Measurements from ENCODE around the gene ASIC1.

Gene ASIC1

DNA sequence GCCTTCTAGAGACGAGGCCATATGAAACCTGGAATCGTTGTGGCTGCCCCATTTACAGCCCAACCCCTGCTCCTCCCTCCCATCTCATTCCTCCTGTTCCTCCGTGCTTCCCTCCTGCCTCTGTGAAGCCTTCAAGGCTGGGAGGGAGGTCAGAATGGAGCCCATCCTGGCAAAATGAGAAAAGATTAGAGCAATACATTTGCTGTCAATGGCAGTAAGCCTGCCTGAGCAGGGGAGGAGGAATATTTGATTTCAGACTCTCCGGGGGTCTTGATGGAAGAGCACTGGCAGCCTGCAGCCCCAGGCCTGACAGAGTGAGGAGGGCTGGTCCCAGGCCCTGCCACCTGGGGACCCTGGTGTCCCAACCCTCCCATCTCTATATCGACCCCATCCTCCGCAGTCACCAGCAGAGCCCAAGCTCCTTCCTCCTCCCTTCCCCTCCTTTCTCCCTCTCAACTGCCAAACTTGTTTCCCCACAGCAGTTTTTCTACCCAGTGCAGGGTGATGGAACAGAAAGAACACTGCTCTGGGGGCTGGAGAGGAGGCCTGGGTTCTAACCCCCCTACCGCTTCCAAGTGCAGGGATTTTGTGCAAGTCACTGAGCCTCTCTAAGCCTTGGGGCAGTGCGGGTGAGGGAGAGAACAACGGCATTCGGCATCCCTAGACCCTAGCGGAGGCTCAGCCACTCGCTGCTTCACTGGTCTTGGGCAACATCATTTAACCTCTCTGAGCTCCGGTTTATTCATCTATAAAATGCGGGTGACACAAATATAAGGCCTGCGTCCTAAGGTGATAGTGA lies 16.1 kb upstream of the ASIC1 start:
- no peak for DNase-seq (ENCODE audit: low read depth)

DNA sequence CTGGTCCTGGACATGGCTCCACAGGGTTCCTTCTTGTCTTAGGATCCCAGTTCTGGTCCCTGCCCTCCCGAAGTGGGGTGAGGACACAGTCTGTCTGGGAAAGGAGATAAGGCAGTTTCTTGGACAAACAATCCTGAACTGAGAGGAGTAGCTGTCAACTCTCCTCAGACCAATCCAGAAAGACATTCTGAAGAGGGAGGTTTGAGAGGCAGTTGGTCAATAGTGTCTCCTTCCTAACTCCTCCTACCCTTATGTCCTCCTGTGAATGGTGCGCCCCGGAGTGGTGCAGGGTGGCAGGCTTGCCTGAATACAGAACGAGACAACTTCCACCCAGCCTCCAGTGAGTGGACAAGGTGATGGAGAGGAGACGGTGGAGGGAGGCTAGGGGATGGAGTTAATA lies 15.4 kb upstream of the ASIC1 start:
- DNase-seq (ENCODE audit: low read depth), result no peak

DNA sequence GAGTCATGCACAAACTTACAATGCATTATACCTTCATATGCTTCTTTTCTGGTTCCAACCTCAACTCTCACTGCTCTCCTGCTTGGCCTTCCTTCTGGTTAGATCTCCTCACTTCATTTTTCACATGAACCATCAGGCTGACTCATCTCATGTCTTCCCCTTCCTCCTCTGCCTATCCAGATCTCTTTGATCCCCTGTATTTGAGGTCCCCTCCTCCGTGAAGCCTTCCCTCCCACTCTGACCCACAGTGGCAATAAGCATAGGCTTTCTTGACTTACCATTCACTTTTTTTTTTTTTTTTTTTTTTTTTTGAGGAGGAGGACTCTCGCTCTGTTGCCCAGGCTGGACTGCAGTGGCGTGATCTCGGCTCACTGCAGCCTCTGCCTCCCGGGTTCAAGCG lies 14.7 kb upstream of the ASIC1 start:
- no peak for DNase-seq (ENCODE audit: low read depth)

DNA sequence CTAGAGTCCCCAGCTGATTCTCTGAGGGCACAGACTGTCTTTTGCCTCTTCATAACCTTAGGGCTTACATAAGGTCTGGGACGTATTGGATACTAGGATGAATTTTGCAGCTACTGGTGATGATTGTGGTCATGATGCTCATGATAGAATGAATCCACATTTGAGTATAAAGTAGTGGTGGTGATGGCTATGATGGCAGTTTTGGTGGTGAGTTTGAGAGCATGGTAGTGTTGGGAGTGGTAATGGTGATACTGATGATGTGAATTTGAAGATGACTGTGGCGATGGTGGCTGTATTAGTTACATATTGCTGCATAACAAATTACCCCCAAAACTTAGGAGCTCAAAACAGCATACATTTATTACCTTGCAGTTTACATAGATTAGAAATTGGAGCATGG lies 14.1 kb upstream of the ASIC1 start:
- no peak for DNase-seq (ENCODE audit: low read depth)

DNA sequence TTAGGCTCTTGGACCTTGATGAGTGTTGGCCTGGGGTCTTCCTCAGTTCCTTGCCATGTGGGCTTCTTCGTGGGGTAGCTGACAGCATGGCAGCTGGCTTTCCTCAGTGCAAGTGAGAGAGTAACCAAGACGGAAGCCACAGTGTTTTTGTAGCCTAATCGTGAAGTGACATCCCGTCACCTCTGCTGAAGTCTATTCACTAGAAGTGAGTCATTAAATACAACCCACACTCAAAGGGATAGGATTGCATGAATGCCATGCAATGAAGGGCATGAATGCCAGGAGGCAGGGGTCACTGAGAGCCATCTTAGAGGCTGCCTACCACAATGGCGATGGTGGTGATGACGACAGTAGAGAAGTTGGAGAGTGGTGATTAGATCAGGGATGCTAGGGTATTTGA lies 13.5 kb upstream of the ASIC1 start:
- no peak for DNase-seq (ENCODE audit: low read depth)

DNA sequence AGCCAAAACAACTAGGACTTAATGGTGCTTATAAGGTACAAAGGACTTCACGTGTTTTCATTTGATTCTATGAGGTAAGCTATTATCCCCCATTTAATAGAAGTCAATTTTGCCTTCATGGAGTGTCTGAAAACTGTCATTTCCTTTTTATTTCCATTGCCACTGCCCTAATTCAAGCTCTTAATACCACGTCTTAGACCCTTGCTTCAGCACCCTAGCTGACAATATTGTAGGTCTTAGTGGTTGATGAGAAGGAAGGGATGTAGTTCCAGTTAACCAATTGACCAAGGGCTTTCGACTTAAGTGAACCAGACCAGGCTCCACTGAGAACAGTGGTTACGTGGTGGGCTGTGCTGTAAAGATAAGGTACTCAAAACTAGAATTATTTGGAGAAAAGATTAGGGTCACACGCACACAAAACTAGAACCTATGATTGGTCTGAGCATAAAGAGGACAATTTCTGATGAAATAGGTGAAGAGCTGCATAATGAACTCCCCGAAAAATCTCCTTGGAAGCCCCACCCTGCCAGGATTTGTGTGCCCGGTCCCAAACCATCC lies 9.6 kb upstream of the ASIC1 start:
- DNase-seq (ENCODE audit: low read depth), result no peak

DNA sequence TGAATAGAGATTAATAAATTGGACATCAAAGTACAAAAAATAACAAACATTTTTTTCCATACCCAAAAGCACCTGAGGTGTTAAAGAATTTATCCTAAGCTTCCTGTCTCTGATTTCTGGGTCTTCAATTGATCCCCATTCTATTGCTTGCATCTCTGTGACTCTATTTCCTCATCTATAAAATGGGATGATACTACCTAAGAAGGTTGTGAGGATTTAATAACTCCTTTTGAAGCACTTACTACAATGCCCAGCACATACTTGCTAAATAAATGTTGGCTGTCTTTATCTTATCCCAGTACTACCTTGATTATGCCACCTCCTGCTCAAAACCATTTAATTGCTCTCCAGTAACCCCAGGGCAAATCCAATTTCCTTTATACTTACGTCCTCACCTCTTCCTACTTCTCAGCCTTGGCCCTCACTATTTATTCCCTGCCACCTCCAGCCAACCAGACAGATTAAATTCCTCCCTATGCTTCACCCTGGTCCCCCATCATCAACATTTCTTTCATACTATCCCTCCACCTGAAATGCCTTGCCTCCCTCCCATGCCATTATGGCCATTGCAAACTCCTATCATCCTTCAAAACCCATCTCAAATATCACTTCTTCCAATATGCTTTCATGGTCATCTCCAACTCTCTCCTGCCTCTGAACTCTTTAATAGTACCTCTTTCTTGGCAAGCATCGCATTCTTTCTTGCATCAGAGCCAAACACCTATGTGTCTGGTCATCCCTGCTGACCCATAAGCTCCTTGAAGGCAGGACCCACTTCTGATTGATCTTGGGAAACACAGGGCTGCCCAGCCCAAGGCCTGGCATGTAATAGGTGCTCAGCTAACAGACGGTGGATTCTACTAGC lies 7.9 kb upstream of the ASIC1 start:
- DNase-seq (ENCODE audit: low read depth), result no peak

DNA sequence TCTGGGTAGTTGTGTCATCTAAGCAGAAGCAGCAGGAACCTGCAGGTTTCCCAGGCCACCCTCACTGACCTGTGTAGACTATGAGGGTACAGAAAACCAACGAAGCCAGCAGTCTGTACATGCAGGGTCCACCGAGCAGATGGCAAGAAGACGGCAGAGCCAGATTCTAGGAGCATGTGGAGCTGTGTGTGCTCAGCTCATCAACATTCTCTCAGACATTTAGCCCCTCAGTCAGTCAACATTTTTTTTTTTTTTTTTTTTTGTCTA lies 7.3 kb upstream of the ASIC1 start:
- DNase-seq (ENCODE audit: low read depth), result no peak

DNA sequence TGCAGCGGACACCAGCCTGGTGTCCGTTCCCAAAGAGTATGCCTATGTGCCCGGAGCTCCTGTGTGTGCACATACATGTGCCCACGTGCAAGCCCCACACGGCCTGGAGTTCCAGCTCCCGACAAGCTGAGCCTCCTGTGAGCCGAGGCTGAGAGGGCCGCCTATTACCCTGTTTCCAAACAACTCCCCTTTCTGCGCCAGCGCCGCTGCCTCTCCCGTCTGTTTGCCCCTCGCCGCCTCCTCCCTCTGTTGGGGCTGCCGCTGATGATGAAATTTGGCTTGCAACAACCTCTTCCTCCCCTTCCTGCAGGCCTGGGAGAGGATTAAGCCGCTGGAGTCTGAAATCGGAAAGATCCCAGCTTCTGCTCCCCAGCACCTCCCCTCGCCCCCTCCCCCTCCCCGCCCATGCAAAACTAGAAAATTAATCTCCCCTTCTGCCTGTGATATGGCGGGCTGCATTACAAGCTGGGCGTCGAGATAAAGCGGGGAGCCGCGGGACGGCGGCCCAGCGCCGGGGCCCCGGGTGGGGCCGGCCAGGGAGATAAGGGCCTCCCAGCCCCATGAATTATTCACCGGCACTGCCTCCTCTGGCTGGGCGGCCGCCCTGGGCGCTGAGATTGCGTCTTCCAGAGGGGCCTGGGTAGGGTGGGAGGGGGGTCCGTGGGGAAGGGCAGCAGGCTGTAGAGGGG lies 6.8 kb upstream of the ASIC1 start:
- no peak for DNase-seq (ENCODE audit: low read depth)

DNA sequence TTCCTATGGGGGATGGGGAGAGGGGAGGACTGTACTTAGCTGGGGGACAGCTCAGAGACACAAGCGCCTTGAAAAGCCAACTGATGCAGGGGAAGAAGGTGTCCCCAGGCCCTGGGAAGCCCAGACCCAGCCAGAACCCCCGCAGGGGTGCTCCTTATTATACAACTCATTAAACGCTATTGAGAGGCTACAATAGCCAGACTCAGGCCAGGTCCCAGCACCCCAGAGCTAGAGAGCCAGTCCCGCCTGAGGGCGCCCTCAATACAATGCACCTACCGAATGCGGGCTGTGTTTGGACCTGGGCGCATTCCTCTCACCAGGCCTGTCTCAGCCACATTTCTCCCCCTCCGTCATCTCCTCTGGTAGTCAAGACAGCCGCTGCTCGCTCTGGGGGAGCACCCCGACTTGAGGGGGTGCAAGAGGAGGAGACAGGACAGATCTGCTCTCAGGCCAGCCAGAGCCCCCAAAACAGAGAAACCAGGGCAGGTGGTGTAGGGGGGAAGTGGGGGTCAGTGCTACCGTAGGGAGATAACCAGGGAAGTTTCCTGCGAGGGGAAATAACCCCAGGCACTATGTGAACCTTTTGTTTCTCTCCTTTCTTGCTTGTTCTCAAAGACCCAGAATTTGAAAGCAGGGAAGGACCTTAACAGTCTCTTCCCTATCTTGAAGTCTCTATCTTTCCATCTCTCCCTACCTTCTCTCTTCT lies 6.1 kb upstream of the ASIC1 start:
- DNase-seq (ENCODE audit: low read depth), result no peak

DNA sequence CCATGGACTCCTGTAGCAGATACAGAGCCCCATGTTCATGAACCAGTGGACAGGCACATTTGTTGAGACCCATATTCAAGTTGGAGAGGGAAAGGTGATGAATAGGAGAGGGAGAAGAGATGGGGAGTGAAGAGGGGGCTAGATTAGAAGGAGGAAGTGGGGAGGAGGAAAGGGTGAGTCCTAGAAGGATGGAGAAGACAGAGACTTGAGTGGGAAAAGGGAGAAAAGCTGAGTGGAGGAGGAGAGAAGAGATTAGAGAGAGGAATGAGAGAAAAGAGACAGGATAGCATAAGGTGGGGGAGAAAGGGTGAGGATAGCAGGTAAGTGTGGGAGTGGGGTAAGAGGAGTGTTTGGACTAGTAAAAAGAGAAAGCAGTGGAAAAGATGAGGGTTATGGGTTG lies 4.9 kb upstream of the ASIC1 start:
- DNase-seq (ENCODE audit: low read depth), result no peak

DNA sequence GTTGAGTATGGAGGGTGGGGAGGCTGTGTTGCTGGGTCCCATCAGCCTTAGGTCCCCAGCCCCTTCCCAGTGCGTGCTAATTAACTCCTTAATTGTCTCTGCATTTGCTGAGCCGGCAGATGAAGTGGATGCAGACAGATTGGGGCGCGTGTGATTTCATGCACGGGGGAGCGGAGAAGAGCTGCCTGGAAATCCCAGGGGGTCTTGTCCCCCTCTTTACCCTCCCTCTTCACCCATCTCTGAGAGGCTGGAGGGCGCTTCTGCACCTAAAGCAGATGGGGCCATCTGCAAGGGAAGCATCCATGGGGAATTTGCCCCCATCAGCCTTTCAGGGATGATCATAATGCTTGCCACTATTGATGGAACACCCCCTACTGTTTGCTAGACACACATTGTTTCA lies 4.4 kb upstream of the ASIC1 start:
- no peak for DNase-seq (ENCODE audit: low read depth)

DNA sequence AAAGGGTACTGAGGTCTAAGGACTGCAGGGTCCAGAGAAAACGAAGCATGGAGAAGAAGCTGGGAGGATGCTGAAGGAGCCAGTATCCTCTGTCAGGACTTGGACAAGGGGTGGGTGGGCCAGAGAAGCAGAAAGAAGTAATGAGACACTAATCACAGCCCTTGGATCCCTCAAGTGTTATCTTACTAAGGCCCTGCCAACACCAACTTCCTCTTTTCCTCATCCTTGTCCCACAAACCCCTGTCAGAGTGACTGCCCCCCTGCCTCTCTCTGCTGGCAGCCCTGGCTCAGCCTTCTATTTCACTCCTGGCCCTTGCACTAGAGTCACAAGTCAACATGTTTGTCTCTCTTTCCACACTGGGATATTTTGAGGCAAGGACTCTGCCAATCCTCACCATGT lies 3.8 kb upstream of the ASIC1 start:
- no peak for DNase-seq (ENCODE audit: low read depth)

DNA sequence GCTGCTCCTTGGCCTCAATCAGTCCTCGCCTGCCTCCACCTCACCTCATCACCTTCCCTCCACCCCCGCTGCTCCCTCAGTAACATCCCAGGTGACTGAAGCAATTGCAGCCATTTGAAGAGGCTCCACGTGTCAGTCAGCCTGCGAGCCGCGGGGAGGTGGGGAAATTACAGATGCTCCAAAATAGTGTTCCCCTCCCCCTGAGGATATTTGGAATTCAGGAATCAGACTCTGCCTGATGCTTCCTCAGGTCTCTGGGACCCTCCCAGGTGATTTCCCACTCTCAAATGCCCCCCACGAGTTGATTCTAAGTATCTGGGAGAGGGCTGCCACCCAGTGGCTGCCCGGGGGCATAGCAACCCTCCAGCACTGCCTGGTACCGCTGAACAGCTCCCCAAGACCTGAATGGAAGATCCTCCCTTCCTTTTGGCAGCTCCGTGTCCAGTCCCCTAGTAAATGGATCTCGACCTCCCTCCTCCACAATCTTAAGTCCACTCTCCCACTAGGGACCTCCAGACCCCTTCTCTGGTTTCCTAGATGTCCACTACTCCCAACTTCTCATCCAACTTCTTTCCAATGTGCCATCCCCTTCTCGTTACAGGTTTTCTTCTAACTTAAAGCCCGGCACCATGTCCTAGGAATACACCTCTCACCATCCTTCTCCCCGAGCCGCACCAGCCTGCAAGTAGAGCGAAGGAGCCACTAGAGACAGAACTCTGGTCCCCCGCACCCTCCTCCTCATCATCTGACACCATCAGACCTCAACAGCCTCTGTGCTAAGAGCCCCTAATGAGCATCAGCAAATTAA lies 1.4 kb upstream of the ASIC1 start:
- DNase-seq (ENCODE audit: low read depth), result peak; percentile 60

DNA sequence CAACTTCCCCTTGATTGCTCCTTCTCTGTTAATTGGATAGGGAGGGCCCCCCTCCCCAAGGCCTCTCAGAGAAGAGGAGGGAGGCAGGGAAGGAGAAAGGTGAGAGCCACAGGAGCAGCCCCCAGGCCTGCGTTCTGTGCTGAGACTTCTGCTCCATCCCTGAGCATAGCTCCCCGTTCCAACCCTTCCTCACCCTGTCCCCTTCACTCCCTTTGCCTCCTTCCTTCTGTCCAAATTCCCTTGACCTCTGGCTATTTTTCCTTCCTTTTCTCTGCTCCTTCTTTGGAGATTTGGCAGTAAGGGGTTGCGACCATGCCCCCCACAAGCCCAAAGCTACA lies 788 bp upstream of the ASIC1 start:
- no peak for DNase-seq (ENCODE audit: low read depth)

DNA sequence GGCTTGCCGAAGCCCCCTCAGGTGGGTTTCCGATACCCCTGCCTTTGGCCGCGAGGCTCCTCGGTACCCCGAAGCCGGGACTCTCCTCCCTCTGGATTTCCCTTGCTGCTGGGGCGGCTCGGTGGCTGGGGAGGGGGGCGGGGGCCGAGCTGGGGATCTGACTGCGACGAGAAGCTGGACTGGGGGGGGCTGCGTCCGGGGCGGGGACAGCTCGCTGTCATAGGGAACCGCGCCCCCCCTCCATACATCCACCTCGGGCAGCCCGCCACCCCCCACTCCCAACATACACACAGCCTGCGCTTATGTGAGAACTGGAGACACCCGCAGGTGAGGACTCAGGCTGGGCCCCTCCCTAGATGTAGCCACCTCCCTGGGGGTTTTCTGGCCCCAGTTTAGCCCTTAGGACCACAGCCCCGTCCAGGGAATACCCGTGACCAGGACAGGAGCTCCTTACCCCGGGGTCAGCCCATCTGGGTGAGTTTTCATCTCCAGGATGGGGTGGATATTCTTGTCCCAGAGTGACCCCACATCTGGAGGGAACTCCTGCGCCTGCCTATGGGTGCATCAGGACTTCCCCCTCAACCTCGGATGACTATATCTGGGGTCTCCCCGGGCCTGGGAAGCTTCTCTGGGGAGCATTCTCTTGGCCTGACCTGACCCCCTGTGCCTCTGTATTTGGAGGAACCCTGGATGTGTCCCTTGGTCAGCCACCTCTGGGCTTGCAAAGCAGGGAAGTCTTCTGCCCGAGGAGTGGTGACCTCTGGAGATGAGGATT lies 687 bp downstream of the ASIC1 start:
- DNase-seq (ENCODE audit: low read depth), result no peak

DNA sequence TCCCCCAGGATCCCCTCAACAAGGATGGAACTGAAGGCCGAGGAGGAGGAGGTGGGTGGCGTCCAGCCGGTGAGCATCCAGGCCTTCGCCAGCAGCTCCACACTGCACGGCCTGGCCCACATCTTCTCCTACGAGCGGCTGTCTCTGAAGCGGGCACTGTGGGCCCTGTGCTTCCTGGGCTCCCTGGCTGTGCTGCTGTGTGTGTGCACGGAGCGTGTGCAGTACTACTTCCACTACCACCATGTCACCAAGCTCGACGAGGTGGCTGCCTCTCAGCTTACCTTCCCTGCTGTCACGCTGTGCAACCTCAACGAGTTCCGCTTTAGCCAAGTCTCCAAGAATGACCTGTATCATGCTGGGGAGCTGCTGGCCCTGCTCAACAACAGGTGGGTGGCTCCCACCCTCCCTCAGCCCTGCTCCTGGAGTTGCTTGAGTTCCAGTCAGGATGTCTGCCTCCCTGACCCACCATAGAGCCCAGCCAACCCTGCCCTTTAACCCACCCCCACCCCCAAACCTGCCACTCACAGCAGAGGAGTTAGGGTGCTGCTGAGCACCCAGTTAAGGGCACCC lies 1.4 kb downstream of the ASIC1 start:
- DNase-seq (ENCODE audit: low read depth), result no peak

DNA sequence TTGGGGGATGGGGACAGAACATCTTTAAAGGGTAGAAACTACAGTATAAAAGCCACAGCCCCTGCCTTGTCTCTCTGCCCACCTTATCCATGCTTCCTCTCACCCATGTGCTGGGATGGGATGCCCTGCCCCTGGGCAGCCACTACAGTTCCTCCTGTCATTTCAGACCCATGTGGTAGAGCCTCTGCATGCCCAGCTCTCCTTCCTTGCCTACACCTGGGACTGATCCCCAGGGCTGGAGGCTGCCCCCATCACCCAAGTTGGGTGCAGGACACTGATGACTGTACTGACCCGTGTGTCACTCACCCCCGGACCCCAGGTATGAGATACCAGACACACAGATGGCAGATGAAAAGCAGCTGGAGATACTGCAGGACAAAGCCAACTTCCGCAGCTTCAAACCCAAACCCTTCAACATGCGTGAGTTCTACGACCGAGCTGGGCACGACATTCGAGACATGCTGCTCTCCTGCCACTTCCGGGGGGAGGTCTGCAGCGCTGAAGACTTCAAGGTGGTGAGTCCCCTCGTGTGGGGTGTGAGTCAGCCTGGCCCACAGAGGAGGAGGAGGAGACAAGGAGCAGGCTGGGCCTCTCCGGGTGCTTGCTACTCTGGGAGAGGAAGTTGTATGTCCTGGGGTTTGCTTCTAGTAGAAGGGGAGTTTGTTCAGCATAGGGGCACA lies 2.2 kb downstream of the ASIC1 start:
- peak; percentile 55 for DNase-seq (ENCODE audit: low read depth)

DNA sequence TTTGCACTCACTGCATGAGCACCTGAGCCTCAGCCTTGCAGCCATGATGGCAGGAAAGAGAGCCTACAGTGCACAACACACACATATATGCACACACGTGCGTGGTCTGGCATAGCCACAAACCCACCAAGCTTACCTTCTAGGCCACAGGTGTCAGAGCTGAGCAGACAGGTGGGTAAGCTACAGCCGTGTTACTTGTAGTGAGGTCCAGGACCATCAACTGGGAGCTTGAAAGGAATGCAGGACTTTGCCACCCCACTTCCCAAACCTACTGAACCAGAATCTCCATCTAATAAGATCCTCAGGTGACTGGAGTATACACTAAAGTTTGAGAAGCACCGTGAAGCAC lies 2.7 kb downstream of the ASIC1 start:
- no peak for DNase-seq (ENCODE audit: low read depth)

DNA sequence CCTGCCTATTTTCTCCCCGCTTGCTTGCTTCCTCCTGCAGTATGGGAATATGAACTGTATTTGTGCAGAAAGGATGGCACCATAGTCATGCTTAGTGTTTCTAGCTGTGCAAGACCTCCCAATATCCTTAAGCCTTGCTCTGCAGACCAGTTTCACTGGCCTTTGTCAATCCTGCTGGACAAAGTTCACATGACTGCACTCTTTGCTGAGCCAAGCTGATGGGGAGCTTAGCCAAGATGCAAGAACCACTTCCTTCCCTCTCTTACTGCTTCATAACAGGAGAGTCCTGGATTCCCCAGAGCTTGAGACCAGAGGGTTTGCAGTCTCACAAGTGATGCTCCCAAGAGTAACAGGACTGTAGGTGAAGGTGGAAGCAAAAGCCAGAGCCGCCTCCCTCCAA lies 3.8 kb downstream of the ASIC1 start:
- no peak for DNase-seq (ENCODE audit: low read depth)
